ENCODE measurements around the gene NDUFB7. TPM values are rescaled to one million over a fixed set of nuclear protein-coding genes. Genes with fewer than 3 reads are reported as not detected.
"Not testable (repeated sequence)": the region's sequence is repeated elsewhere in the genome, so short reads cannot be mapped to it uniquely, and the experiment has no call there.

NDUFB7 gene
- total RNA-seq, 2 donors from 2014 or later = 228 to 299 TPM

DNA sequence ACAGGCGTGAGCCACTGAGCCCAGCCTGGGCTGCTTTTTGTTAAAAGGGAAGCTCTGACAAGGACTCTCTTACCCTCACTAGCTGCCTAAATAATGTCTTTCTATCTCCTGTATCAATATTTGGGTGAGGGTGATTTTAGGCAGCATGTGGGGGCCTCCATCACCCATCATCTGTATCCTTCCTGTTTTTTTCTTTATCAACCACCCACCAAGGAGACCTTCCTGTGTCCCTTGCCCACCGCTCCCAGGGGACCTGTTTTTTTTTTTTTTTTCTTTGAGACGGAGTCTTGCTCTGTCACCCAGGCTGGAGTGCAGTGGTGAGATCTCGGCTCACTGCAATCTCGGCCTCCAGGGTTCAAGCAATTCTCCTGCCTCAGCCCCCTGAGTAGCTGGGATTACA lies 5.4 kb upstream of the NDUFB7 start:
- intact Hi-C loops (cut with DNase I, micrococcal nuclease) = no loop called here
- DNase-seq (no peak), ATAC-seq (no peak)

DNA sequence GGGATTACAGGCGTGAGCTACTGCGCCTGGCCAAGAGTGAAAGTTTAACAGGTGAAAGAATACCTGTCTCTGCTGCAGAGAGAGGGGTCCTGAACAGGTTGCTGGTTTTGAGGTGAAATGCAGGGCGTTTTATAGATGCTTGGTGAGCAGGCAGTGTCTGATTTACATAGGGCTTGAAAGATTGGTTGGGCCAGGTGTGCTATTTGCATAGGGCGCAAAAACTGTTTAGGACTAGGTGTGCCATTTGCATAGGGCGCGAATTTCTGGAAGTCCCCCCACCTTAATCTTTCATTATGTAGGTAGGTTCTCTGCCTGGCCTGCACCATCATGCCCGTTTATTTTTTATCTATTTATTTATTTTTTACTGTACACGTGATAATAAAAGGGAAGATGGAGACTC lies 4.5 kb upstream of the NDUFB7 start:
- intact Hi-C loops (cut with DNase I, micrococcal nuclease) = no loop called here
- ATAC-seq = no peak
- no peak for DNase-seq

GRCh38 chr19:14575428-14575980 lies 3.6 kb upstream of the NDUFB7 start:
- ATAC-seq (no peak), DNase-seq (no peak)
- intact Hi-C loops (cut with DNase I, micrococcal nuclease) = no loop called here

DNA sequence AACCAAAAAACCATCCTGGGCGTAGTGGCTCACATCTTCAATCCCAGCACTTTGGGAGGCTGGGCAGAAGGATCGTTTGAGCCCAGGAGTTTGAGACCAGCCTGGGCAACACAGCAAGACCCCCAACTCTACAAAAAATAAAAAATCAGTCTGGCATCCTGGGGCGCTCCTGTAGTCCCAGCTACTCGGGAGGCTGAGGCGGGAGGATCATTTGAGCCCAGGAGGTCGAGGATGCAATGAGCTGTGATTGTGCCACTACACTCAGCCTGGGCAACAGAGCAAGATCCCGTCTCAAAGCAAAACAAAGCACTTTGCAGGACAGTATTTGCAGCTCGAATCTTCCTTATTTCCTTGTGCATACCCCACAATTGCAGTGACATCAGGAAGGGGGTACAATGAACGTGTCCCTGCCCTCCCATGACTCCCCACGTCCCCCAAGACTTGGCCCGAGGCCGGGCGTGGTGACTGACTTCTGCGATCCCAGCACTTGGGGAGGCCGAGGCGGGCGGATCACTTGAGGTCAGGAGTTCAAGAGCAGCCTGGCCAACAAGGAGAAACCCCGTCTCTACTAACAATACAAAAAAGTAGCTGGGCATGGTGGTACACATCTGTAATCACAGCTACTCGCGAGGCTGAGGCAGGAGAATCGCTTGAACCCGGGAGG lies 870 bp downstream of the NDUFB7 start:
- ATAC-seq (no peak), DNase-seq (no peak)
- intact Hi-C loops (cut with DNase I, micrococcal nuclease) = loop anchor here in 1 of 2 donors (5.0 kb wide), 1 partner anchor 116 kb away; no protein-coding TSS in a partner anchor

GRCh38 chr19:14567079-14567478 lies 4.8 kb downstream of the NDUFB7 start:
- intact Hi-C loops (cut with DNase I, micrococcal nuclease) = no loop called here
- DNase-seq (no peak), ATAC-seq (no peak)

- ATAC-seq = no peak
- DNase-seq = no peak
- intact Hi-C loops (cut with DNase I, micrococcal nuclease) = no loop called here
Measured at GRCh38 chr19:14566712-14567077, 5.2 kb downstream of the NDUFB7 start.

DNA sequence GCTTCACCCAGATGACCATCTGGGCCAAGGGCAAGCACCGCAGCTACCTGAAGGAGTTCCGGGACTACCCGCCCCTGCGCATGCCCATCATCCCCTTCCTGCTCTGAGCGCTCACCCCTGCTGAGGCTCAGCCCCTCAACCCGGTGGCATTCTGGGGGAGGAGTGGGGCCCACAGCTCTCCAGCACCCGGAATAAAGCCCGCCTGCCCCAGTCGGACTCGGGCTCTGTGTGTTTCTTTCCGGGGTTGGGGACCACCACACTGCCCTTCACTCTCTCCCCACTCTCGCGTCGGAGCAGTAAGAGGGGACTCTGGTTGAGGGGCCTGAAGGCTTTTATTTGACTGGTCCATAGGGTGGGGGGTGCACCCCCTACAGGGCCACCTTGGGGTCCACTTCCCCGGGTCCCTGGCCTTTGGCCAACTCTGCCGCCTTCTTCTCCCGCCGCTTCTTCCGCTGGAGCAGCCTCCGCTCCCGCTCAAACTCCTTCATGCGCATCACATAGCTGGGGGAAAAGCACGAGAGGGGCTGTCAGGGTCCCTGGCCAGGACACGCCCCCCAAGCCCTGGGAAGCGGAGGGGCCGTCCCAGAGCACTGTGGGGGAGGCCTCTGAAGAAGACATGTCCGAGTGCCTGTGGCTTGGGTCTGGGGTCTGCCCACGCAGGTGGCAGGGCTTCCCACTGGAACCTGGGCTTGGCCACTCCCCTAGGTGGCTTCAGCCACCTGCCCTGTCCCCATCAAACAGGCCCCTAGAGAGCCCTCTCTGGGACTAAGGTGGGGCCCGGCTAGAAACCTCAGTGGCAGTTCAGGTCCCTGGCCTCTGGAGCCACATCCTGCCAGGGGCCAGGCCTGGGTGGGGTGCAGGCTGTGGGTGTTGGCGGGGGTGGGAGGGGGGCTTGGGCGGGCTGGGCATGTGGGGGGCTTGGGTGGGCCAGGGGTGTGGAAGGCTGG lies 5.8 kb downstream of the NDUFB7 start:
- DNase-seq (no peak), ATAC-seq (no peak)
- intact Hi-C loops (cut with DNase I, micrococcal nuclease) = no loop called here

DNA sequence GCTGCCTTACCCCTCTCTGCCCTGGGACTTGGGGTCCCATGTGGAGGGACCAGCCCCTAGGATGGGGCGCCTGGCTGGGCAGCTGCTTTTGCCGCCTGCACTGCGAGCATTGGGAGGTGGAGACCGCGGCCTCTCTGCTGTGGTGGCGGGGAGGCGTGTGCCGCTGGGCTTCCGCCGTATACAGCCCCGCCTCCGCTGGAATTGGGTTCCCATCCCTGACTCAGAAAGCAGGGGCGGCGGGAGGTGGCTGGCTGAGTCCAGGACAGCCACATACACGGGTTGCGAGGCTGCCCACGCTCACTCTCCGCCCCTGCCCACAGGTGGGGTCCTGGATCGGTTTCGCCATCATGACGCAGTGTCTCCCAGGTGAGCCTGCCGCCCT lies 6.6 kb downstream of the NDUFB7 start:
- intact Hi-C loops (cut with DNase I, micrococcal nuclease) = no loop called here
- ATAC-seq (peak; percentile 10), DNase-seq (no peak)

DNA sequence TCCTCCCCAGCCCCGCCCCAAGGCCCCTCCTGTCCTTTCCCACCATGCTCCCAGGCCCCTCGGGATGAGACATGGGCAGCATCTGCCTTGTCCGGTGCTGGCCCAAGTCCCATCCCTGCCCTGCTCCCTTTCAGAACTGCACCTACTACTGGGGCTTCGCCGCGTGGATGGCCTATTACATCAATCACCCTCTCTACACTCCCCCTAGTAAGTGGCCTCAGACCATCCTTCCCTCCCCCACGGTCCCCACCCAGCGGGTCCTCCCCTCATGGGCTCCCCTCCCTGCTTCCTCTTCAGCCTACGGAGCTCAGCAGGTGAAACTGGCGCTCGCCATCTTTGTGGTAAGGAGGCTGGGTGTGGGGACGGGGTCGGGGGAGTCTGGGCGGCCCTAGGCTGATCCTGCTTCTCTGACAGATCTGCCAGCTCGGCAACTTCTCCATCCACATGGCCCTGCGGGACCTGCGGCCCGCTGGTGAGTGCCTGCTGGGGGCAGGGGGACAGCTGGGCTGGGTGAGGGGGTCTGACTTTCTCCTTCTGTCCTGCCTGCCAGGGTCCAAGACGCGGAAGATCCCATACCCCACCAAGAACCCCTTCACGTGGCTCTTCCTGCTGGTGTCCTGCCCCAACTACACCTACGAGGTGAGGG lies 7.1 kb downstream of the NDUFB7 start:
- ATAC-seq; intact Hi-C loops (cut with DNase I, micrococcal nuclease); DNase-seq: not testable (repeated sequence)

- intact Hi-C loops (cut with DNase I, micrococcal nuclease) = no loop called here
- ATAC-seq (peak; percentile 58), DNase-seq (peak in 1 of 2 donors; percentile 52)
Measured at GRCh38 chr19:14563989-14564651, 7.7 kb downstream of the NDUFB7 start.

DNA sequence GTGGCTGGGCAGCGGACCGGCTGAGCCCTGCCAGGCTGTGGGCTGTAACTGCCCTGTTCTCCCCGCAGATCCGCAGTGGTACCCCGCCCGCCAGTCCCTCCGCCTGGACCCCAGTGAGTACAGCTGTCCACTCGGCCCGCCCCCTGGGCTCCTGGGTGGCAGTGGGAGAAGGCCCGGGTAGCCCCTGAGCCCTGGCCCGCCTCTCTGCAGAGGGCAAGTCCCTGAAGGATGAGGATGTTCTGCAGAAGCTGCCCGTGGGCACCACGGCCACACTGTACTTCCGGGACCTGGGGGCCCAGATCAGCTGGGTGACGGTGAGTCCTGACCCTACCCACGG lies 8.3 kb downstream of the NDUFB7 start:
- DNase-seq (no peak), ATAC-seq (no peak)
- intact Hi-C loops (cut with DNase I, micrococcal nuclease) = no loop called here

DNA sequence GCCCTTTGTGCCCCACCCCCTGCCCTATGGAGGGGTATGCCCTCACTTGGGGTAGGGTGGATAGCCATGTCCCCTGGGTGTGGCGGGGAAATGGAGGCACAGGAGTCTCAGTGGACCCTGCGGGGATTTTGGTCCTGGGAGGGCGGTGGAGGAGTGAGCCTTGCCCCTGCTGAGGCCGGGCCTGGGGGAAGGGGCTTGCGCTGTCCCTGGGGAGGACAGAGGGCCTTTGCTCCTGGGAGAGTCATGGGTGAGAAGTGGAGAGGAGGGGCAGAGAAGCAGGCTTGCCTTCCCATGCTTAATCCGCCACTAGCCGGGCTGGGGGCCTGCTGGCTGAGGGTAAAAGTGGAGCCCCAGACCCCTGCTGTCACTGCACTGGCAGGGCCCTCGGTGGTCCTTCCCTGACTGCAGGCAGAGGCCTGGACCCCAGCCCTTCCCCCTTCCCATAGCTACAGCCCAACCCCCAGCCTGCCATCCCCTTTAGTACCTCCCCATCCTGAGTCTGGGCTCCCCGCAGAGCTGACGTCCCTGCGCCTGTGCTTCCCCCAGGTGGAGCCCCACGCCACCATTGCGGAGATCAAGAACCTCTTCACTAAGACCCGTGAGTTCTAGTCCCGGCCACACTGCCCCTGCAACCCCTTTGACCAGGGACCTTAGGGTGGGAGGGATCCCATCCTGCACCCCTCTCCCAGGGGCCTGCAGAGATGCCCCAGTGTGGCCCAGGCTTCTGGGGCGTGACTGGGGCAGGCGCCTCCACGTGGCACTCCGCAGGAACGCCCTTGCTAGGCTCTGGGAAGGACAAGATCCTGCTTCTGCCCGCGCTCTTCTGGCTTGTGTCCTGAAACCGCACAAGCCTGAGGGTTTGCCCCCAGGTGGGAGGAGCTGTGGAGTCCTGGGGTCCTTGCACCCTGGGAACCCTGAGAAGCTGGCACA lies 8.9 kb downstream of the NDUFB7 start:
- DNase-seq (no peak), ATAC-seq (no peak)
- intact Hi-C loops (cut with DNase I, micrococcal nuclease) = no loop called here

GRCh38 chr19:14561847-14562351 lies 10.0 kb downstream of the NDUFB7 start:
- no peak for DNase-seq
- ATAC-seq = no peak
- intact Hi-C loops (cut with DNase I, micrococcal nuclease) = no loop called here

DNA sequence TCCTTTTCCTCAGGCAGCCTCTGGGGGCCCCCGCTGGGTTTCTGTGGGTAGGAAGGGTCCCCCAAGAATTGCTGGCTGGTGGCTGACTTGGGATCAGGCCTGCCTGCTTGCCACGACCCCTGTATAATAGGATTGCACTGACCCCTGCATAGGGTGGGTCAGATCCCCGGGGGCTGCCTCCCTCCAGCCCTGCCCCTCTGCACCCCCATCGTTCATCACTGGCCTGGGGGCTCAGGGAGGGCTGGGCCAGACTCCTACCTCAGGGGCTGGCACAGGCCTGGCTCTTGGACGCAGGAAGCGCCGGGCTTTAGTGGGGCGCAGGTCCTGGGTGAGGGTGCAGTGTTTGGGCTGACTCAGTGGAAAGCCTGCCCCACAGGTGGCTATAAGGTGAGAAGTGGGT lies 10.6 kb downstream of the NDUFB7 start:
- ATAC-seq = no peak

DNA sequence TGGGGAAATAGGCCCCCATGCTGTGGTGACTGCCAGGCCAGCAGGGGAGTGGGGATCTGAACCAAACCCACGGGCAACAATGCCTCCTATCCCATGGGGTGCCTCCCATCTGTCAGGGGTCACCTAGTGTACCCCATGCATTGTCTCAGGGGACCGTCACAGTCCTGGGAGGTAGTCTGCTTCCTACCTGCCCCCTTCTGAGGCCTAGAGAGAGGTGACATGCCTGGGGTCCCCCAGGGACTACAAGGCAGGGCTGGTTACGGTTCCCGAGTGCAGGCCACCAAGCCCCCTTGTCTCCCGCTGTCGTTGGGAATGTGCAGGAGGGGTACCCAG lies 11.1 kb downstream of the NDUFB7 start:
- DNase-seq (no peak), ATAC-seq (no peak)

More for the DNA sequence above, 10.6 kb downstream of the NDUFB7 start:
- intact Hi-C loops (cut with DNase I, micrococcal nuclease) = no loop called here
- DNase-seq = no peak

DNA sequence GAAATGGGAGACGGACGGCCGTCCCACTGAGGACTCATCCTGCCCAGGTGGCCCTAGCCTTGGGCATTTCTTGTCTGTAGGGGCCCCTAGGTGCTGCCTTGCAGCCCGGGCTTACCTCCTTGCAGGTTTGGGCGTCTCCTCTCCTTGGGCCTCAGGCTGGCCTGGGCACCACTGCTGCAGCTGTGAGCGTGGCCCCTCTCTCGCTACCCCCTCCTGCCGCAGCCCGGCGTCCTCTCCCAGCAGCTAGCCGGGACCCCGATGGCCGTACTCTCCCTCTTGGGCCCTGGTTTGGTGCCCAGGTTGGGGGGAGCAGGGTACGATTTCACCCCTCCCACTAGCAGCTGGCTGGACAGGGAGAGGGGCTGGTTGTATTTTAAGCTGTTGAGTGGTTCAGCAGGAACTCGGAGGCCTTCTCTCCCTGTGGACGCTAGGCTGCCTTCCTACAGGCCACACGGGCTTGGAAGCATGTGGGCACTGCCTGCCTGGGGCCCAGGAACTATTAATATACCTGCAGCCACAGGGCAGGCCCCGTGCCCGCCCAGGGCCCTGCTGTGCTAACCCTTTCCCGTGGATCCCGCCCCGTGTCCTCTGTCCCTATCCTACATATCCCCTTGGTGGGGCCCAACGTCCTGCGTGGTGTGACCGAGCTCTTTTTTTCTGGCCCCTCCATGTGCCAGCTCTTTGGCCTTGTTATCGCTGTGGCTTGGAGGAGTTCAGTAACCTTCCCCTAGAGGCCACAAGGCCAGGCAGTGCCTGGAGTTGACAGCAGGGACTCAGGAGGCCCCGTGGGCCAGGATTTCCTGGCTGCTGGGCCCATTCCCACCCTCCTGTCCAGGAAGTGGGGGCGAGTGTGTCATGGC lies 11.7 kb downstream of the NDUFB7 start:
- ATAC-seq (no peak), DNase-seq (no peak)
- intact Hi-C loops (cut with DNase I, micrococcal nuclease) = no loop called here

More for the DNA sequence above, 11.1 kb downstream of the NDUFB7 start:
- intact Hi-C loops (cut with DNase I, micrococcal nuclease) = no loop called here
